HepG2 (cell line): ENCODE data around the gene PLEKHG7. TPM values are rescaled to one million over a fixed set of nuclear protein-coding genes. Genes with fewer than 3 reads are reported as not detected.

Experiments used
- ATAC-seq: fragments of 200-7000 bp; cut with Tn5 transposase; 3 replicates; pipeline ENCODE4 v1.9.1; 2020; ENCODE audit warnings: mild to moderate bottlenecking, moderate library complexity
- BruUV-seq: library from RNA; stranded (reverse); fragments of 400-500 nt; replicated peaks from 2 replicates; lab custom pipeline; 2021; lab: Mats Ljungman, UMichigan
- CTCF ChIA-PET: fragments of 300-600 bp; formaldehyde crosslinking; extraction: SDS; loops from one replicate; lab custom pipeline; 2021; ENCODE audit warnings: low total read pairs, inconsistent platforms, low intra/inter-chr PET ratio; lab: Yijun Ruan, JAX
- POLR2A ChIA-PET: fragments of 350-600 bp; sonication (Branson Sonifier 250); formaldehyde crosslinking; loops from one replicate; lab custom pipeline; 2020; ENCODE audit warnings: antibody characterized with exemption, inconsistent platforms; lab: Yijun Ruan, JAX
- DNase-seq: peaks from one replicate; pipeline ENCODE4 v3.0.0-alpha.2; 2015; ENCODE audit warnings: low spot score
- FAIRE-seq: peaks from 3 replicates; lab custom pipeline; 2011; peaks lifted over from hg19 to GRCh38; lab: Jason Lieb, UNC
- H2AFZ ChIP-seq: one replicate; pipeline ENCODE4 v1.6.1; 2011; ENCODE audit warnings: low read length, inconsistent platforms
- H3K27ac ChIP-seq: fragments of 300-600 bp; 3 replicates; pipeline ENCODE4 v1.8.0; 2011; ENCODE audit warnings: mixed run types, mild to moderate bottlenecking, mixed read lengths, low read length, inconsistent platforms; ENCODE audit not compliant: insufficient read depth; ENCODE audit errors: extremely low read length
- H3K27me3 ChIP-seq, 2 experiments: fragments of 200-600 bp in 1 of 2; 2 replicates in 1 of 2; 3 replicates in 1 of 2; pipeline versions ENCODE4 v1.6.0 to v1.8.0; 2011; ENCODE audit warnings: low read length in 2 of 2, mild to moderate bottlenecking in 2 of 2, moderate library complexity in 2 of 2, inconsistent platforms in 1 of 2; ENCODE audit not compliant: insufficient read depth in 2 of 2, control insufficient read depth in 1 of 2
- H3K36me3 ChIP-seq, 2 experiments: fragments of 200-600 bp in 1 of 2; replicated peaks in 1 of 2; 2 replicates in 1 of 2; 3 replicates in 1 of 2; pipeline versions ENCODE4 v1.5.1 to v1.8.0; 2011; ENCODE audit warnings: low read length in 2 of 2, inconsistent platforms in 1 of 2; ENCODE audit not compliant: insufficient read depth in 2 of 2, control insufficient read depth in 1 of 2
- H3K4me1 ChIP-seq: 2 replicates; pipeline ENCODE4 v1.5.1; 2012; ENCODE audit warnings: low read length, inconsistent platforms; ENCODE audit not compliant: insufficient read depth
- H3K4me2 ChIP-seq: 2 replicates; pipeline ENCODE4 v1.6.0; 2011; ENCODE audit warnings: low read depth, low read length, inconsistent platforms
- H3K4me3 ChIP-seq, 3 experiments: fragments of 200-600 bp in 1 of 3; sonication (generic), shearing (Covaris generic) in 1 of 3; replicated peaks in 1 of 3; 2 replicates each; pipeline ENCODE4 v1.5.1; 2011 to 2016; ENCODE audit warnings: low read length in 3 of 3, inconsistent platforms in 2 of 3, low read depth in 2 of 3, mild to moderate bottlenecking in 2 of 3, control low read depth in 1 of 3, mixed read lengths in 1 of 3; ENCODE audit not compliant: insufficient read depth in 1 of 3
- H3K79me2 ChIP-seq: one replicate; pipeline ENCODE4 v1.6.1; 2011; ENCODE audit warnings: low read length, inconsistent platforms; ENCODE audit not compliant: insufficient read depth
- H3K9ac ChIP-seq: 2 replicates; pipeline ENCODE4 v1.6.0; 2011; ENCODE audit warnings: mild to moderate bottlenecking, low read depth, low read length, inconsistent platforms; ENCODE audit not compliant: insufficient read depth
- H3K9me3 ChIP-seq: 2 replicates; pipeline ENCODE4 v1.5.1; 2012; ENCODE audit warnings: mild to moderate bottlenecking, low read length
- H4K20me1 ChIP-seq: 2 replicates; pipeline ENCODE4 v1.6.0; 2011; ENCODE audit warnings: inconsistent platforms, mild to moderate bottlenecking, low read length, moderate library complexity; ENCODE audit not compliant: insufficient read depth
- ATF1 ChIP-seq: IDR thresholded peaks from 2 replicates; pipeline ENCODE4 v1.6.1; 2016; ENCODE audit warnings: mild to moderate bottlenecking, control low read depth
- DZIP1 ChIP-seq: sonication (generic); formaldehyde crosslinking; IDR thresholded peaks from 2 replicates; pipeline ENCODE4 v1.5.0; 2020; ENCODE audit warnings: mild to moderate bottlenecking, missing genetic modification reagents
- FOXC1 ChIP-seq: sonication (generic); formaldehyde crosslinking; IDR thresholded peaks from 2 replicates; pipeline ENCODE4 v1.8.0; 2022; ENCODE audit warnings: mild to moderate bottlenecking, missing genetic modification reagents, borderline replicate concordance
- HIC2 ChIP-seq: sonication (generic); formaldehyde crosslinking; IDR thresholded peaks from 2 replicates; pipeline ENCODE4 v1.9.0; 2022; ENCODE audit warnings: low read depth, missing genetic modification reagents
- JUND ChIP-seq: sonication (generic); formaldehyde crosslinking; IDR thresholded peaks from 2 replicates; pipeline ENCODE4 v1.8.0; 2022; ENCODE audit warnings: mild to moderate bottlenecking, missing genetic modification reagents
- NFKBIZ ChIP-seq: IDR thresholded peaks from 2 replicates; pipeline ENCODE4 v1.6.1; 2018; ENCODE audit warnings: missing genetic modification reagents, missing compliant biosample characterization
- PHB2 ChIP-seq: fragments of 450-650 bp; IDR thresholded peaks from 2 replicates; pipeline ENCODE4 v1.6.1; 2018; ENCODE audit not compliant: partially characterized antibody
- POLR2G ChIP-seq: fragments of 200-400 bp; formaldehyde crosslinking; IDR thresholded peaks from 2 replicates; pipeline ENCODE4 v1.6.1; 2018; ENCODE audit warnings: mild to moderate bottlenecking, low read depth, low read length, moderate library complexity
- SOX5 ChIP-seq: IDR thresholded peaks from 2 replicates; pipeline ENCODE4 v1.6.1; 2016; ENCODE audit warnings: borderline replicate concordance
- STAT5B ChIP-seq: sonication (generic); formaldehyde crosslinking; IDR thresholded peaks from 2 replicates; pipeline ENCODE4 v1.4.0; 2020; ENCODE audit warnings: missing genetic modification reagents
- TERF1 ChIP-seq: sonication (generic); formaldehyde crosslinking; IDR thresholded peaks from 2 replicates; pipeline ENCODE4 v1.8.0; 2022; ENCODE audit warnings: mild to moderate bottlenecking, missing genetic modification reagents, moderate library complexity
- ZNF12 ChIP-seq: sonication (generic); formaldehyde crosslinking; IDR thresholded peaks from 2 replicates; pipeline ENCODE4 v1.5.0; 2020; ENCODE audit warnings: missing genetic modification reagents
- ZNF232 ChIP-seq: sonication (generic); formaldehyde crosslinking; IDR thresholded peaks from 2 replicates; pipeline ENCODE4 v1.4.0; 2020; ENCODE audit warnings: missing genetic modification reagents, borderline replicate concordance
- ZNF281 ChIP-seq: sonication (generic); formaldehyde crosslinking; IDR thresholded peaks from 2 replicates; pipeline ENCODE4 v1.4.0; 2020; ENCODE audit warnings: missing genetic modification reagents, borderline replicate concordance
- ZNF616 ChIP-seq: sonication (generic); formaldehyde crosslinking; IDR thresholded peaks from 2 replicates; pipeline ENCODE4 v1.5.0; 2020; ENCODE audit warnings: low read depth, mild to moderate bottlenecking, missing genetic modification reagents
- whole genome bisulfite sequencing: methylation state at CpG from one replicate; pipeline ENCODE4 v1.1.6; 2017; ENCODE audit warnings: low lambda C conversion rate; 5-methylcytosine and 5-hydroxymethylcytosine counted together
- in situ Hi-C: cut with HindIII; loops from 2 replicates; pipeline ENCODE4 v1.10.0; 2017; ENCODE audit warnings: low pct_unique_long_range_greater_than_20kb; ENCODE audit not compliant: extremely low pct_ligation_motif_present
- intact Hi-C: fragments of 100-400 bp; cut with micrococcal nuclease; formaldehyde crosslinking; loops from one replicate; pipeline ENCODE4 v1.10.0; 2022; ENCODE audit not compliant: unreplicated experiment
- polyA plus RNA-seq, 8 experiments: library from polyadenylated mRNA; depleted of rRNA in 3 of 8; stranded (reverse) in 7 of 8; unstranded in 1 of 8; fragments of >200 nt; fragmentation: Illumina TruSeq in 4 of 8; extraction: Trizol in 4 of 8; gene quantifications; 2 replicates each; pipeline versions ENCODE4 v1.2.1 to v1.2.3, GENCODE V29; 2011 to 2016; ENCODE audit warnings: low read depth in 4 of 8, missing spikeins in 1 of 8, mixed read lengths in 1 of 8; ENCODE audit not compliant: insufficient read depth in 1 of 8
- total RNA-seq, 5 experiments: library from RNA; depleted of rRNA; stranded (reverse); fragments of >200 nt; fragmentation: Illumina TruSeq; extraction: Trizol; gene quantifications; 2 replicates each; pipeline ENCODE4 v1.2.3, GENCODE V29; 2016; ENCODE audit warnings: low read depth in 1 of 5

The PLEKHG7 gene
- total and polyA plus RNA-seq, 2 of the 13 experiments (the other 11 are each of a cell fraction or from before 2014, with no cell fraction given): not detected

GRCh38 chr12:92718483-92718990 is 15.7 kb downstream of the PLEKHG7 start:
- intact Hi-C loops: no loop called here
- POLR2A ChIA-PET: no interaction called here

More at GRCh38 chr12:92718483-92718990, 15.7 kb downstream of the PLEKHG7 start:
- FAIRE-seq (no peak), ATAC-seq (no peak)
- Histone ChIP-seq H3K27ac (no peak overlapping the region), H3K9ac (no peak overlapping the region), H3K4me1 (peaks cover 19% of the 10 kb centered on the region), H3K4me2 (no peak overlapping the region), H3K79me2 (no peaks in the 10 kb centered on the region), H4K20me1 (no peaks in the 10 kb centered on the region), H3K27me3 (no peaks in the 10 kb centered on the region; a peak in 1 of 5 replicates), H3K4me3 (no peak overlapping the region), H2AFZ (no peak overlapping the region), H3K9me3 (no peaks in the 10 kb centered on the region)
- CTCF ChIA-PET: no interaction called here
- BruUV-seq: no TSS peak
- in situ Hi-C loops: no loop called here
- TF ChIP-seq SOX5 (CRISPR knock-in tag): no peak
- TF ChIP-seq DZIP1: no peak
- TF ChIP-seq ZNF12 (CRISPR knock-in tag): no peak
- no peak for TF ChIP-seq HIC2 (CRISPR knock-in tag)
- no peak for TF ChIP-seq ZNF232 (CRISPR knock-in tag)
- no peak for TF ChIP-seq STAT5B (CRISPR knock-in tag)
- TF ChIP-seq NFKBIZ (CRISPR knock-in tag): no peak
- no peak for TF ChIP-seq ZNF281 (CRISPR knock-in tag)
- TF ChIP-seq FOXC1: no peak
- no peak for TF ChIP-seq ZNF616 (CRISPR knock-in tag)
- TF ChIP-seq ATF1 (CRISPR knock-in tag): no peak
- no peak for TF ChIP-seq TERF1
- no peak for TF ChIP-seq POLR2G
- no peak for TF ChIP-seq PHB2
- no peak for TF ChIP-seq JUND (CRISPR knock-in tag)
- TF ChIP-seq, all 625 proteins: peak for 0
- no peaks in the 10 kb centered on the region for H3K36me3 ChIP-seq
- 2% methylated on average over 2 of the region's 2 CpGs for WGBS
- DNase-seq: peak; percentile 2
